ENCODE results near the gene ANAPC2.

- TF ChIP-seq POLR2AphosphoS5 (IDR thresholded peaks at IDR 0.05), result no peak
- no peak for TF ChIP-seq CTCF (IDR thresholded peaks at IDR 0.05)
- TF ChIP-seq EP300 (IDR thresholded peaks at IDR 0.05), result no peak
Observed at GRCh38 chr9:137219757-137220316, 31.5 kb upstream of the ANAPC2 start.

Measured in suprapubic skin (tissue), 4 donors.